GM06990 (cell line): ENCODE measurements around the gene CTSH.

Experiments used
- DNase-seq: peaks from one replicate; pipeline ENCODE4 v3.0.0-alpha.2; 2011; ENCODE audit not compliant: insufficient read length; ENCODE audit errors: extremely low read depth
- H3K27me3 ChIP-seq: replicated peaks from 2 replicates; pipeline ENCODE4 v1.6.0; 2011; ENCODE audit warnings: low read length; ENCODE audit not compliant: control insufficient read depth, insufficient read depth
- H3K36me3 ChIP-seq: 2 replicates; pipeline ENCODE4 v1.5.1; 2011; ENCODE audit warnings: low read length; ENCODE audit not compliant: control insufficient read depth, insufficient read depth
- H3K4me3 ChIP-seq: replicated peaks from 2 replicates; pipeline ENCODE4 v1.5.1; 2011; ENCODE audit warnings: low read depth, mild to moderate bottlenecking, control low read depth, low read length
- TF ChIP-seq, protein P1 (sequence below): IDR thresholded peaks from 2 replicates; pipeline ENCODE4 v1.5.1; 2011; ENCODE audit warnings: low read length, control low read depth, mild to moderate bottlenecking, inconsistent platforms; ENCODE audit not compliant: insufficient read depth, poor library complexity, severe bottlenecking

CTSH gene

DNA sequence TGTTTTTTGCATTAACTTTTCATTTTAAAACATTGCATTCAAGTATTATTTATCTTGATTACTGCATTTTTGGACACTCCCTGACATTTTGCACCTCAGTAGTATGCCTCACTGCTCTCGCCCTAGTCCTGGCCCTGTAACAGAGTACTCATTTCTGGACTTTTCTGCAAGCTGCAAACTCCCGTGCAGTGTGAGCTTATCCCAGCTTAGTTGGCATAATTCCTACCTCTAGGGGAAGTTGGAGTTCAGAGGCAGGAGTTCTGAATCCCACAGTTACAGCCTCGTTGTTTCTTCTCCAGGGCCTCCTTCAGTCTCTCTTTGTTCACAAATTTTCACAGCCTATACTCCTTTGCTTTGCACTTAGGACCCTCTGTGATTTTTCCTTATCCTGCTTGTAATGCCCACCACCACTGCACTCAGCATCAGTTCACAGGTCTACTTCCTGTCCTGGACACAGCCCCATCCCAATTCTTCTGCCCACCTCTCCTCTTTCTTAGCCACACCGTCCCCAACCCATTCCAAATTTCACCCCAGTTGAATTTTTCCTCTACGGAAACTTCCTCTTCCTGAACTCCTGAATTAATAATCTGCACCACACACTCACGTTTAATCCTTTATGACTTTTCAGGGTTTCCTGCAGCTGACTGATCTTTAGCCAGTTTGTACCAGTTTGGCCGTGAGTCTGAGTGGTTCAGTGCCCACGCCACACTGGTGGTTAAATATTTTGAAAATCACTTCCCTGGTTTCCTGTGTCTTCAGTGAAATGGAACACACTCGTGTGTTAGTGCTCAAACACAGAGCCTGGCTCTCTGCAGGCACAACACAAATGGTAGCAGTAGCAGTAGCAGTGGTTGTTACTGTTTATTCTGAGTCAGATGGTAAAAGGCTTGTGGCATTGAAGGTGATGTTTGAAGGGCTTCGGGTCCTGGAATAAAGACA, 6.3 kb upstream of the CTSH start:
- Histone ChIP-seq H3K27me3 (no peaks in the 10 kb centered on the region), H3K4me3 (no peak overlapping the region), H3K36me3 (no peaks in the 10 kb centered on the region)
- TF ChIP-seq, protein P1, sequence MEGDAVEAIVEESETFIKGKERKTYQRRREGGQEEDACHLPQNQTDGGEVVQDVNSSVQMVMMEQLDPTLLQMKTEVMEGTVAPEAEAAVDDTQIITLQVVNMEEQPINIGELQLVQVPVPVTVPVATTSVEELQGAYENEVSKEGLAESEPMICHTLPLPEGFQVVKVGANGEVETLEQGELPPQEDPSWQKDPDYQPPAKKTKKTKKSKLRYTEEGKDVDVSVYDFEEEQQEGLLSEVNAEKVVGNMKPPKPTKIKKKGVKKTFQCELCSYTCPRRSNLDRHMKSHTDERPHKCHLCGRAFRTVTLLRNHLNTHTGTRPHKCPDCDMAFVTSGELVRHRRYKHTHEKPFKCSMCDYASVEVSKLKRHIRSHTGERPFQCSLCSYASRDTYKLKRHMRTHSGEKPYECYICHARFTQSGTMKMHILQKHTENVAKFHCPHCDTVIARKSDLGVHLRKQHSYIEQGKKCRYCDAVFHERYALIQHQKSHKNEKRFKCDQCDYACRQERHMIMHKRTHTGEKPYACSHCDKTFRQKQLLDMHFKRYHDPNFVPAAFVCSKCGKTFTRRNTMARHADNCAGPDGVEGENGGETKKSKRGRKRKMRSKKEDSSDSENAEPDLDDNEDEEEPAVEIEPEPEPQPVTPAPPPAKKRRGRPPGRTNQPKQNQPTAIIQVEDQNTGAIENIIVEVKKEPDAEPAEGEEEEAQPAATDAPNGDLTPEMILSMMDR, result no peak
- no peak for DNase-seq

DNA sequence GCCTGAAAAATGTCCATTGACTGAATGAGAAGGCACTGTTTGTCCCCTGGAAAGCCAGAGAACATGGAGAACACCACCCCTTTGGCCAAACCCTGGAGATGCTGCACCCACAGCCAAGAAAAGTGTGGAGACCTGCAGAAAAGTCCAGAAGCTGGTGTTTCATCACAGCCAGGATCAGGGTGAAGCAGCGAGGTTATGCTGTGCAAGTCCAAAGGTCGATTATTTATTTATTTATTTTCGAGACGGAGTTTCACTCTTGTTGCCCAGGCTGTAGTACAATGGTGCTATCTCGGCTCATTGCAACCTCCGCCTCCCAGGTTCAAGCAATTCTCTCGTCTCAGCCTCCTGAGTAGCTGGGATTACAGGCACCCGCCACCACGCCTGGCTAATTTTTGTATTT, 5.5 kb upstream of the CTSH start:
- DNase-seq, result no peak
- Histone ChIP-seq H3K36me3 (no peaks in the 10 kb centered on the region), H3K4me3 (no peak overlapping the region), H3K27me3 (no peaks in the 10 kb centered on the region)
- TF ChIP-seq, protein P1, result no peak

DNA sequence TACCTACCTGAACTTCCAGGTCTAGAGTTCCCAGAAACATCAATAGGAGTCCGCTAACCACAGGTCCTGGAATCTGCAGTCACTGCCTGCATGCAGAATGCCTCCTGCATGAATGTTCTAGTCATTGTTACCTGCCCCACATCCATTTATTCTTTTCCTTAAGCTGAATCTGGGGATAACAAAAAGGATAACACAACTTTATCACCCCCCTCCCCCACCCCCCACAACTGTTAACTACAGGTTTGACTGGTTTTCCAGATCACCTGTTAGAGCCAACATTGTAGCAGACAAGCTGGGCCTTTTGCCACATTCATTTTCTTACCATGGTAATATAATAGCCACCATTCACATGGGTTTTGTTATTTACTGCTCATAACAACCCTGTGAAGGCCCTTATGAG, 4.6 kb upstream of the CTSH start:
- H3K36me3 ChIP-seq, result no peaks in the 10 kb centered on the region
- H3K27me3 ChIP-seq, result no peaks in the 10 kb centered on the region
- TF ChIP-seq, protein P1, result no peak
- DNase-seq, result no peak
- no peak overlapping the region for H3K4me3 ChIP-seq

DNA sequence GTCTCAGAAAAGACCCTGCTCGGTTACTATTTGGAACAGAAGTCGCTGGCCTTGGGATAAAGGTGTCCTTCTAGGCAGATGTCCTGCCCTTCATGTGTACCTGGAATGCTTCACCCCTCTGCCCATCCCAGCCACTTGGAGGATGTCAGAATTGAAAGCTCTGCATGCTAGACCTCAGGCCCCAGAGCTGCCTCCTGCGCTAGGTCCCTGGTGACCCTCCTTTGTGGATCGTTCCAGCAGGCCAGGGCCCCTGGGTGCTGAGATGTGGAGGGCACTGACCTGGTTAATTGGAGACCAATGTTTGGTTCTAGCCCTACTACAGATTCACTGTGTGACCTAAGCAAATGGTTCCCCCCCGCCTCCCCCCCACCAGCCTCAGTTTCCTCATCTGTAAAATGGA, 2.7 kb upstream of the CTSH start:
- Histone ChIP-seq H3K4me3 (no peak overlapping the region), H3K27me3 (no peaks in the 10 kb centered on the region), H3K36me3 (no peaks in the 10 kb centered on the region)
- TF ChIP-seq, protein P1, result no peak
- no peak for DNase-seq

DNA sequence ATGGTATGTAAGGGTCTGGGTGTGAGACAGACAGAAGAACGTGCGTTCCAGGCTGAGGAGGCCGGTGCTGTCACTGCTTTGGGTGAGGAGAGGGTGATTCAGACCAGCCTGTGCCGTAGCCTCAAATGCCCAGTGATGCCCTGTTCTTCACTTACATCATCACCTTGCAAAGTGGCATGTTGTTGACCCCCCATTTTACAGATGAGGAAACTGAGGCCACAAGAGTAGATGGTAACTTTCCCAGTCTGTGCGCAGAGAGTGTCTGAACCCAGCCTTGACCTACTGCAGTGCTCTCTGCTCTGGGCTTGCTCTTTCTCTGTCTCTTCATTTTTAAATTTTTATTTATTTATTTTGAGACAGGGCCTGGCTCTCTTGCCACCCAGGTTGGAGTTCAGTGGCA, 1.6 kb upstream of the CTSH start:
- Histone ChIP-seq H3K27me3 (no peaks in the 10 kb centered on the region), H3K36me3 (no peaks in the 10 kb centered on the region), H3K4me3 (no peak overlapping the region)
- TF ChIP-seq, protein P1, result no peak
- no peak for DNase-seq

DNA sequence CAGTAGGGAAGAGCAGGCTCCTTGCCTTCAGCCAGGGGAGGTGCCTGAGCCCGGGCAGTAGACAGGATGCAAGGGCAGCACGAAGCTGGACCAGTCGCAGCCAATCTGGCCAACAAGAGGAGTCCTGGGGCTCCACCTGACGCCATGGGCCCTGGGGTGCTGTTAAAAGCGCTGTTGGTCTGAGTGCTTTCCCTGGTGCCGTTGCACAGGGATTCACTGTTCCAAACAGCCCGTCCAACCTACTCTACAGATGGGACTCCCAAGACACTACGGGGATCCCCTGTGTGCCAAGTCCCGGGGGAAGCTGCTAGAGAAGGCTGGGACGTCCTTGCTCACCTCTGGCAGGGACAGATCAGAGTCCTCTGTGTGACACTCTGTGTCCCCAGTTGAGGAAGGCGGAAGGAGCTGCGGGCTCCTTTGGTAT, 632 bp downstream of the CTSH start:
- Histone ChIP-seq H3K36me3 (no peaks in the 10 kb centered on the region; the same call in 1 of the 2 replicates), H3K4me3 (peak overlapping the region; percentile 100), H3K27me3 (no peaks in the 10 kb centered on the region)
- TF ChIP-seq, protein P1, result no peak
- DNase-seq, result no peak
